HG02763 (cell line): ENCODE data around the gene SLN.
A peak's percentile ranks its signal among the peaks of the same experiment; 100 is the strongest.
"Not testable (repeated sequence)": the region's sequence is repeated elsewhere in the genome, so short reads cannot be mapped to it uniquely, and the experiment has no call there.

Experiments
- ATAC-seq: cut with Tn5 transposase; IDR thresholded peaks from one replicate; pipeline ENCODE4 v1.9.1; 2021; ENCODE audit warnings: mild to moderate bottlenecking, moderate library complexity; ENCODE audit not compliant: unreplicated experiment

The SLN gene

GRCh38 chr11:107711861-107712755, at the start of gene SLN:
SLN (minus strand) TSS chr11:107712056.
- ATAC-seq = no peak

GRCh38 chr11:107758719-107759355, 47.0 kb upstream of the SLN start:
- ATAC-seq = not testable (repeated sequence)

- ATAC-seq = no peak
These were observed 45.8 kb upstream of the SLN start for GRCh38 chr11:107757661-107758060.

- no peak for ATAC-seq
These were observed 44.7 kb upstream of the SLN start for GRCh38 chr11:107756553-107756952.

GRCh38 chr11:107752949-107753822, 41.3 kb upstream of the SLN start:
- ATAC-seq = no peak

- no peak for ATAC-seq
These were observed 40.7 kb upstream of the SLN start for GRCh38 chr11:107752508-107752907.

GRCh38 chr11:107751082-107751481, 39.2 kb upstream of the SLN start:
- ATAC-seq = no peak

- no peak for ATAC-seq
These were observed 38.5 kb upstream of the SLN start for GRCh38 chr11:107750313-107750712.

- no peak for ATAC-seq
These were observed 35.8 kb upstream of the SLN start for GRCh38 chr11:107747622-107748021.

GRCh38 chr11:107744736-107745135, 32.9 kb upstream of the SLN start:
- no peak for ATAC-seq

- ATAC-seq = no peak
These were observed 31.3 kb upstream of the SLN start for GRCh38 chr11:107743191-107743590.

GRCh38 chr11:107741044-107741823, 29.4 kb upstream of the SLN start:
- peak; percentile 82 for ATAC-seq

GRCh38 chr11:107740271-107740670, 28.4 kb upstream of the SLN start:
- ATAC-seq = no peak

GRCh38 chr11:107736546-107736945, 24.7 kb upstream of the SLN start:
- ATAC-seq = no peak

GRCh38 chr11:107733518-107733917, 21.7 kb upstream of the SLN start:
- peak; percentile 69 for ATAC-seq

GRCh38 chr11:107732689-107733051, 20.8 kb upstream of the SLN start:
- no peak for ATAC-seq

- ATAC-seq = peak; percentile 66
These were observed 20.3 kb upstream of the SLN start for GRCh38 chr11:107731941-107732688.

GRCh38 chr11:107722662-107723061, 10.8 kb upstream of the SLN start:
- no peak for ATAC-seq

GRCh38 chr11:107721207-107721606, 9.4 kb upstream of the SLN start:
- no peak for ATAC-seq

GRCh38 chr11:107720303-107720774, 8.5 kb upstream of the SLN start:
- no peak for ATAC-seq
